ENCODE results near the gene KYNU.

DNA sequence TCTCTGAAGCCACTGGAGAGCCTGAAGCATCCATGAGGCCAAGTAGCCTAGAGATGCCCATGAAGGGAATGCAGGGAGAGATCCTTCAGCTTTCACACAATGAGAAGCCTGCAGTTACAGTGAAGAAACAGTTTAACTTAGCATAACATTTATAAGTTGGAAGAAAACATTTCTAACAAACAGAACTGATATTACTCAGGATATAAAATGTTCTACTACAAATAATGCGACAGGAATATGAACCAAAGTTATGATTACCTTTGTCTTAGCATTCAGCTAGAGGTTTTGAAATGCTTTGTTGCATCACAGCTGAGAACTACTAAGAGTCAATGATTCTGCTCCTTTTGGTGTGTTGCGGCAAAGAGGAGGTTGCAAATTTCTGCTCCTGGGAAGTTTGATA is 6.9 kb upstream of the KYNU start:
- TF ChIP-seq, protein P1, sequence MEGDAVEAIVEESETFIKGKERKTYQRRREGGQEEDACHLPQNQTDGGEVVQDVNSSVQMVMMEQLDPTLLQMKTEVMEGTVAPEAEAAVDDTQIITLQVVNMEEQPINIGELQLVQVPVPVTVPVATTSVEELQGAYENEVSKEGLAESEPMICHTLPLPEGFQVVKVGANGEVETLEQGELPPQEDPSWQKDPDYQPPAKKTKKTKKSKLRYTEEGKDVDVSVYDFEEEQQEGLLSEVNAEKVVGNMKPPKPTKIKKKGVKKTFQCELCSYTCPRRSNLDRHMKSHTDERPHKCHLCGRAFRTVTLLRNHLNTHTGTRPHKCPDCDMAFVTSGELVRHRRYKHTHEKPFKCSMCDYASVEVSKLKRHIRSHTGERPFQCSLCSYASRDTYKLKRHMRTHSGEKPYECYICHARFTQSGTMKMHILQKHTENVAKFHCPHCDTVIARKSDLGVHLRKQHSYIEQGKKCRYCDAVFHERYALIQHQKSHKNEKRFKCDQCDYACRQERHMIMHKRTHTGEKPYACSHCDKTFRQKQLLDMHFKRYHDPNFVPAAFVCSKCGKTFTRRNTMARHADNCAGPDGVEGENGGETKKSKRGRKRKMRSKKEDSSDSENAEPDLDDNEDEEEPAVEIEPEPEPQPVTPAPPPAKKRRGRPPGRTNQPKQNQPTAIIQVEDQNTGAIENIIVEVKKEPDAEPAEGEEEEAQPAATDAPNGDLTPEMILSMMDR (conservative IDR thresholded peaks at IDR 0.05) = no peak
- no peak for TF ChIP-seq EZH2 (IDR thresholded peaks at IDR 0.05; ENCODE audit: low read depth)

Measured in PC-9 (cell line).